HG03342 (cell line): ENCODE measurements around the gene CSNK2A3.
"Not testable (repeated sequence)": the region's sequence is repeated elsewhere in the genome, so short reads cannot be mapped to it uniquely, and the experiment has no call there.

ENCODE experiments used
- ATAC-seq: cut with Tn5 transposase; IDR thresholded peaks from one replicate; pipeline ENCODE4 v1.9.1; 2021; ENCODE audit warnings: mild to moderate bottlenecking, moderate library complexity; ENCODE audit not compliant: unreplicated experiment

The CSNK2A3 gene

DNA sequence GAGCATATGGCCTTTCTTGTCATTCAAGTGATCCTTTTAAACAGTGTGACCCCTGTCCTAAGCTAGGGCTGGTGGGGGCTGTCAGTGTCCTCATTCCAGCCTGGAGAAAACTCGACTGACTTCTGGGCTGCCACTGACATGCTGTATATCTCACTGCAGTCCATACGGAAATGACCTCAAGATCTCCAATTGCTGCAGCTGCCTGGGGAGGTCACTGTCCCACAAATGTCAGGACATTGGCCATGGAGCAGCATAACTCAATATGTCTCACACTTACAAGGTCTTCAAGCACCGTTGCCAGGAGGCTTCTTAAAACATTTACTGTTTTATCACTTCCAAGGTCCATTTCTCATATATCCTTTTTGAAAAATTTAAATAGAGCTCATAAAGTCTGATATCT, 27.8 kb upstream of the CSNK2A3 start:
- no peak for ATAC-seq

DNA sequence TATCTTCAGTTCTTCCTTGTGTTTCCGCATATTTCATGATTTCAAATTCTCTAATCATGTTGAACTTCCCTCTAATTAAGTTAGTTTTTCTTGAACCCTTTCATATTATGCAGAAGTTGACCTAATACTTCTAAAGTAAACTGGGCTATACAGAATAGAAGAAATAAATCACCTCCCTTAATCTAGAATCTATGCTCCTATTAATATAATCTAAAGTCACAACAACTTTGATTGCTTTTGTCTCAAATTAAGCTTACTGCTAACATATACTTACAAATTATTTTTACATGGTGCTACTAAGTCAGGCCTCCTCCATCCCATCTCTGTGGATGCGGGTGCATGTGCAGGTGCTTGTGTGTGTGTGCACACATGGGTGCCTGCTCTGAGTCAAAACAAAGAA, 27.3 kb upstream of the CSNK2A3 start:
- ATAC-seq, result no peak

DNA sequence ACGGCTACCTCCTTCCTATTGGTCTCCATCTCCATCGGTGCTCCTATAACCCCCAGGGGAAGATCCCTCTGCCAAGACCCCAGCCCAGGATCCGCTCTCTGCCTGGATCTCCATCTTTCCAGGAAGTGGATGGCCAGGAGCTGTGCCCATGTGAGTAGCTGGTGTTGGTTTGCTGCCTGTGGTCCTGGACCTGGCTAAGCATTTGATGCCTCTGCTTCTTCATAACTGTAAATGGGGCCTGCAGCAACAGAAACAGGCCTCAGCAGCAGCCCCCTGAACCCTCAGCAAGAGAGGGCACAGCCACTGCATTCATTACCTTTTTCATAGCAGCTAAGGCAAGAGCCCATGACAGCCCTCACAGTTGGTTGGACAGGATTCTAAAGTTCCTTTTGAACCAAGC, 26.6 kb upstream of the CSNK2A3 start:
- no peak for ATAC-seq

DNA sequence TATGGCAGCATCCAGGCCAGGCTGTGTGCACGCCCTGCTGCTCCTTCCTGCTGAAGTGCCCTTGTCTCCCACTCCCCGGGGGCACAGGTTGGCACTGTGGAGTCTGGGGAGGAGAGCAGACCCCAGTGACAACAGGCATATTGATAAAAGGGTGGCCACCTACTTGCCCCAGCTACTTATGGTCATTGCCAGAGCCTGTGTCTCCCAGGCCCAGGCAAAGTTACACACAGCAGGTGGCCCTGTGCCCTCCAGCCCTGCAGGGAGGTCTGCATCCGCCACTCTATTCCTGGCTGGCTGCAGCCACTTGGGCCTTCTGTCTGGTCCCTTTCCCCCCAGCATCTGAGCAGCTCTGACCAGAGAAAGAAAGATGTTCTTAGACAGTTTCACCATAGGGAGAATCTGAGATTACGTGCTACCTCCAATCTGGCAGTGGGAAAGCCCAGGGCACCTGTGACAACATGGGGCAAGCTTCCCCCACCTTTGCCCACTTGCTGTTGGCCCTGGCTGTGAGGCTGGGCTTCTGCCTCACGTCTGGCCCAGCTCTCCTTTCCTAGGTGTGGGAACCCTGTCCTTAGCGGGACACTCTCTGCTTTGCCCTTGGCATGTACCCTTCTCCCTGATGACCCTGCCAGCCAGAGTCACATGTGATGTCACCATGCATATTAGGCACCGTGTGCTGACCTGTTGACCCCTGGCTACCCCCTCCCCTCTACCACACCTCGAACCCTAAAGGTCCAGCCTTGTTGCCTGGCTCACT, 25.3 kb upstream of the CSNK2A3 start:
- no peak for ATAC-seq

DNA sequence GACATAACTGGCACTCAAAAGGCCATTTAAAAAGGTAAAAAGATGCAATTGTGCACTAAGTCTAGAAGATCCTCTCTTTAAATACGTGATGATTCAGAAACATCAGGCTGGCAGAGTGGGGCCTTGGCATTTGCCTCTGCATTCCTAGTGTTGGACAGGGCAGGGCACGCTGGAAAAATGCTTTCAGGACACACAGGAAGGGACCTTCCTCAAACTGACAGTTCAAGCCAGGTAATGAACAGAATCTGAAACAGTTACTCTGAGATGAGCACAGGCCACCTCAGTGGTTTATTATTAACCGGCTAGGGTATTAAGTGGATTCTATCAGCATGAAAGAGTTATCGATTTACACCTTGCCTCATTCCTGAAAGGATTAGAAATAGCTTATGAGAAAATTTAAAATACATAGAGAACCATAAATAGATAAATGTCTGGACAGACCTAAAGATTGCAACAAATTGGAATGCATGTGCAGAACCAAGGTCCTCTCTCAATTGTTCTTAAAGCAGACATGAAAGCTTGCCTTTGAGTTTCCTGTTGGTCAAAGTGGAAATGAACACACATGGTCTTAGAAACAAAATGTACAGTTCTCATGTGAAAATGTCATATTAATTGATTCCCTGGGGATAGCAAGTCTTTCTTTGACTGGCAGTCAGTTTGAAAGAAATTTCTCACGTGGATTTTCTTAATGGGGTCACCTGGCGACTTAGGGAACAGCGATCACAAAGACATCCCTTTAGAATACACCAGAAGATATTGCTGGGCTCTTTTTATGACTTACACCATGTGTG, 21.5 kb upstream of the CSNK2A3 start:
- peak; percentile 53 for ATAC-seq

DNA sequence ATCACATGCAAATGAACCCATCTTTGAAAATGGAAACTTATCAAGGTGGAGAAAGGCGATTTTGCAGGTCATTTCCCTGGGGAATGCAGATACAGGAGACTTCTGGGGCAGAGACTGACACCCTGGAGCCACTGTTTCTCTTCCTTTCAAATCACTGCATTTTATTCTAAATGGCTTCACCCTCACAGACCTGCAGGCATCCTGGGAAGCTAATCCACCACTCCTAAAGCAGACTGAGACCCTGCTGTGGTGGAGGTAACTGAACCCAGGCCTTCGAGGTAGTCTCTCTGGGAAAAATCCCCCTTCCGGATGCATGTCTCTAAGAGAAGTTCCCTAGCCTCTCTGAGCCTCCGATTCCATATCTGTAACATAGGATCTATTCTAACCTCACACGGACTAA, 20.9 kb upstream of the CSNK2A3 start:
- no peak for ATAC-seq

DNA sequence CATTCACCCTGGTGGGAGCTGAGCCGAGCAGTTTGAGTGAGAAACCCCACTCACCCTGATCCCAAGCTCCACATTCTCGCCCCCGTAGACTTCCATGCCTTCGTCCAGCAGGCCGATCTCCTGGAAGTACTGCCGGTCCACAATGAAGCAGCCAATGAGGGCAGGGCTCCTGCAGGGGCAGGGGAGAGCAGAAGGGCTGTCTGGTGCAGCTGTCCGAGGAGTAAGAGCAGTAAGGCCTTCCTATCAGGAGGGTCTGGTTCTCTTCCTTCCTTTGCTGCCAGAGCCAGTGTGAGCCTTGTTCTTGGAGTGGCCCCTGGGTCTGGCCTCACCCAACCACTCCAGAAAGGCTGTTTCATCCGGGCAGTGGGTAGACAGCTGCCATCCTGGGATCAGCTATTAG, 19.4 kb upstream of the CSNK2A3 start:
- ATAC-seq, result no peak

DNA sequence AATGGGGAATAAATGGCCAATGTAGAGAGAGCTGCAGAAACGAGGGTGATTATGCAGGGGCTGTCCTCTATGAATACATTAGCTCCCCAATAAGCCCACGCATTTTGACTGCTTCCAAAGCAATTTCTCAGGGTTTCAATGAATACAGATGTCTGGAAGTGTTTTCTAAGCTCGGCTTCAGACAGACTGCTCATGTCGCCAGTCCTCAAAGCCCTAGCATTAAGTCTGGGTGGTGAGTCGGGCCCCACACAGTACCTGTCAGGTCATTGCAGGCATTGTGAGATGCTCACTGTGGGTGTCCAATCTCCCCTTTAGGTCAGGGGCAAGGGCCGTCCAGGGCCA, 17.9 kb upstream of the CSNK2A3 start:
- ATAC-seq, result no peak

DNA sequence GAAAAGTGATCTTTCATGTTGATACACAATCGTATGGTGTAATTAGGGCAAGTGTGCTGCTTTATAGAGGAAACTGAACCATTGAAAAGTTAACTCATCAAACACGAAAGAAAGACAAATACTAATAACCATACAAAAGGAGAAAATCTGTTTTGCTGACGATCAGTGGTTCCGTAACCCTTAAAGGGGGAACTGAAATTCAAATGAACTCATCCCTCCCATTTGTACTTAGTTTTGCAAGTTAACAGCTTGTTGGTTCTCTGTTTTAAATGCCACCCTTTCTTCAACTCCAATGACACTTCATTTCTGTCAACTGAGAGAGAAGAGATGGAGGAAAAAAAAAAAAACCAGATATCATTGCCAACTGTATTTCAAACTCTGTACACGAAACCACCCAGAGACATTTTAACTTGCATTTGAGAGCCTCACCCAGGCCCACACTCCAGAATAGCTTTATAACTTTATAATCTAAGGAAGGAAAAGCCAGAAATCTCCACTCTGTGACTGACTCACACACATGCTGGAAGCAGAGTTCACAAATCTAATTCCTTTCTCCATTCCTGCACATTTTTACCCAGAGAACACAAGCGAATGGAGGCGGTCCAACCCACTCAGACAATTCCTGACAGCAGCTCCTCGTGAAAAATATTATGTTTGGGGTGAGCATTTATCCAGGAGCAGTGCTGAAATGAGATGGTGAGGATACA, 17.4 kb upstream of the CSNK2A3 start:
- ATAC-seq, result no peak

DNA sequence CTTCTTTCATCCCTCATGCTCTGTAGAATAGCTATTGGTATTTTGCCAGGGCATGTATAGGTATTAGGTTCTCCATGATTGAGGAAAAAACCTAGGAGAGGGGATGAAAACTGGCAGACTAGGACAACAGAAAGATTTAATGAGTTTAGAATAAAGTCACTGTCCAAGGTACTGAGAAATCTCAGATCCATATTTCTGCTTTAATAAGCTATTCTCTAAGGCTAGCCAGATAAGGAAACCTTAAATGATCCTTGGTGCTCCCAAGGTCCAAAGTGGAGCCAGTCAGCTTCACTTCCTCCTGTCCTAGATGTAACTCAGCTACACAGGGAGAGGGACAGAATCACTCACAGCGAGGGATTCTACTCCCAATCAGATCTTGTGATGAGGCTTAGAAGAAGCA, 13.7 kb upstream of the CSNK2A3 start:
- ATAC-seq, result no peak

DNA sequence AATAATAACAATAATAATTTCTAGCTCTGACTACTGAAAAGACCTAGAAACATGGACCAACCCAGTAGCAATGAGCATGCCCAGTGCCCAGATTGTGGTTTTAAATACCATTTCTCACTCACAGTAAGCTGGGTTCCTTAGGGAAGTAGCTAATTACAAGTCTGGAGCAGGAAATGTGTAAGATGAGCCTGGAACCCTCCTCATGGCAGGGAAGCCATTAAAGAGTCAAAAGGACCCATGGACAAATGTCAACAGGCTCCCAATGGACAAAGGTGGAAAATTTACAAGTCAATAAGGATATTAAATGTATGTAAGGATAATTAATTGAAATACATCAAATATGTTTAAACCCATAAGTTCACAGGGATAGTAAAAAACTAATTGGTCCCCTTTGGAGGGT, 10.6 kb upstream of the CSNK2A3 start:
- ATAC-seq, result no peak

DNA sequence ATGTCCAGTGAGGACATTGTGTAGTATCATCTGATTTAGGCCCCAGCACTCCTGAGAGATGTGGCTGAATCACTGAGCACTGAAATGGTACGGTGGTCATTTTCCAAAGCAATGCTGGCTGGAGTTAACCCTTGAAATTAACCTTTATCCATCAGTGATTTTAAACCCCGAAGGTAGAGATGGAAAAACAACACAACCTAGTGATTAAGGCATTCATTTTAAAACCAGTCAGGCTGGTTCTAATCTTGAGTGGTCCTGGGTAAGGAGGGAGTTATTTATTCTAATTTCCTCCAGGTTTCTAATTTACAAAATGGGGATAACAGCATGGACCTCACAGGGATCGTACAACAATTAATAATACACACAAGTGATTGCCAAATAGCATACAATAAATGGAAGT, 6.6 kb upstream of the CSNK2A3 start:
- no peak for ATAC-seq

DNA sequence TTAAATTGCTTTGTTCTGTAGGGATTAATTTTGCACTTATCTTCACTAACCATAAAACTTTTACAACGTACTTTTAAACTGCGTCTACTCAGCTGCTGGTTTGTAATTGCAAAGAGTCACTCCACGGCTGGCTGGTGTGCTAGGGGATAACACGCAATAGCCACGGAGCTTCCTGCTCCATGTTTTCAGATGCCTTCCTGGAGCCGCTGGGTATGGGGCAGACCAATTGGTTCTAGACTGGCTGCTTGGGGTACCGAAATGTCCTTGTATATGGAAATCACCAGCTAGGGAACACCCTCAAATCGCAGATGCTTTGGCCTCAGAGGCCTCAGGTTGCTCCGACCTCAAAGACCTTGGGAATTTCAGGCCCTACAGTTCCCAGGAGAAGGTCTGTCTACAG, 3.8 kb upstream of the CSNK2A3 start:
- no peak for ATAC-seq

DNA sequence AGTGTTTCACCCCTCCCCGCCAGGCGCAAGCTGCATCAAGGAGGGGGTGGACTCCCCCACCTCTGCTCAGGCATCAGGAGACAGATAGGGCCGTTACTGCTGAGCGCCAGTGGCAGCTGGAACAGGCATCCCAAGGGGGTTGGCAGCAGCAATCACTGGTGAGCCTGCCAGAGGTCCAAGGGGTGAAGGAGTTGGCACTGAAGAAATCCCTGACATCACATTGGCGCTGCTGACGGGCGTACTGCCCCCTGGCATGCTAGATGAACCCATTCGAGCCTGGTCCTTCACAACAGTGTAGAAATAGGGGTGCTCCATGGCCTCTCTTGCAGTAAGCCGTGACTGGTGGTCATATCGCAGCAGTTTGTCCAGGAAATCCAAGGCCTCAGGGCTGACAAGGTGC, 1.2 kb downstream of the CSNK2A3 start:
- ATAC-seq, result not testable (repeated sequence)

DNA sequence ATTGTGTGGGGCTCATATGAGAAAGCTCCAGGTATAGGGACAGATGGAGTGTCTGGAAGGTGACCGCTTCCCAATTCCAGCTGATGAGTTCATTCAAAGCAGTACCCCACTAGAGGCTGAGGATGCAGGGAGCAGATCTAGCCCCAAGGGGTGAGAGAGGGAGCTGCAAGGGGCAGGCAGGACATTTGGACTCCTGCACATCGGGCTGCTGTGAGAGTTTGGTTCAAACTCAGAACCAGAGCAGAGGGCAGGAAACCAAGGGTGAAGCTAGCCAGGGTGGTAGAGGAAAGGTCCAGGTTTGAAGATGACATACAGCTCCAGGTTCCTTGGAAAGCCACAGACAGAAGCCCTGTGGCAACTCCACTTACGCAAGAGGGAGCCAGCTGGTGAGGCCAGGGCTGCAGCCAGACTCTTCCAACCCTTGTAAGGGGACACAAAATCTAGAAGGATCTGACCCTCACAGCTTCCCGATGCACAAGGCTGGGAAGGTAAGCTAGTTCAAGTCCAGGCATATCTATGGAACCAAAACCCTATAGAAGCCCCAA, 1.9 kb downstream of the CSNK2A3 start:
- ATAC-seq, result no peak

DNA sequence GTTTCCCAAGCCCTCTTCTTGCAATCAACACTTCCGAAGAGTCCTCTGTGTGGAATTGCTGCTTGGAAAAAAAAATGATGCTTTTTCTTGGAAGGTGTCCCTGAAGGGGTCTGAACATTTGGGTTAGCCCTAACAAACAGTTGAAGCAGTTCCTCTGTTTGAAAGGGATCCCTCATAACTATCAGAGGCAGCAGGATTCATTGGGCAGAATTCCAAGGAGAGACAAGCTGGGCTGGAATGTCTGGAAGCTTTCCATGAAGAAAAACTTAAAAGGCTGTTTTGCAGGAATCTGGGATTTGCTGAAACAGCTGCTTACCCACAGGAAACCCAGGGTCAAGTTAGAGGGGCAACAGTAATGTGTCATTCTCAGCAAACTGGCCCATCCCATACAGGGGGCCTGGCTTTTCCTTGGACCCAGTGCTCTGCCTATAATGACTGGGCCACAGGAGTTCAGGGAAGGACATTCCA, 3.1 kb downstream of the CSNK2A3 start:
- ATAC-seq, result no peak

DNA sequence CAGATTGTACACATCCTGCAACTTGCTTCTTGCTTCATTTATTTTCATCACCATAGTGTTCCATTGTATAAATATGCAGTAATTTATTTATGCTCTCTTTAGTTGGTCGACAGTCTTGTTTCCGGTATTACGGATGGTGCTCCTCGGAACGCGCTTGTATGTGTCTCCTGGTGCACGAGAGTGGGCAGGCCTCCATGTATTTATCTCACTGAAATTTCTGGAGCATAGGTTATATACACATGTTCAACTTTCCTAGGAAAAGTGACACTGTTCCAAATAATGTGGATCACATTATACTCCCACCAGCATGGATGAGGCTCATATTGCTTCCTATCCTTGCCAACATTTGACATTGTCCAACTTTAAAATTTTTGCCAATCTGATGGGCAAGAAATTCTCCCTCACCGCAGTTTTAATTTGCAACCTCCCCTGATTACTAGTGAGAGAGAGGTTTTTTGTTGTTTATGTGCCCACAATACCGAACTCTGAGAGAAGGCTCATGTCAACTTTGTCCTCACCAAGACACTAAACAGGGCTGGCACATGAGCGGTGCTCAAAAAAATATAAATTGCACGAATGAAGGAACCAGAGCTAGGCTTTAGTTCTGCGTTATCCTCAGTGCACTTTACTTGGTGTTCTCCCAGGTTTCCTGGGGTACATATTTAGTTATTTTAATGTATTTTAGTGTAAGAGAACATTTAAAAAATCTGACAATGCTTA, 3.8 kb downstream of the CSNK2A3 start:
- no peak for ATAC-seq

DNA sequence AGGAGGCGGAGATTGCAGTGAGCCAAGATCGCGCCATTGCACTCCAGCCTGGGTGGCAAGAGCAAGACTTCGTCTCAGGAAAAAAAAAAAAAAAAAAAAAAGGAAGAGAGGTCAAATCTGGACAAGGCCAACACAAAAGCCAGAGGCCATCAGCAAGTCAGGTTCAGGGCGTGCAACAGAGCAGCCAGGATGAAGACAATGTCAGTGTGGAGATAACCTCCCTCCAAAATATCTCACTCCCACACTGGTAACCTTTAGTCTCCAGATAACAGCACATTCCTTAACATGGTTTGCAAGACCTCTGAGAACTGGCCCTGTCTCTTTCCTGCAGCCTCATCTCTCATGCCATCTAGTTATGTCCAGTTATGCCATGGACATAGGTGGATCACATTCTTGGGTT, 4.7 kb downstream of the CSNK2A3 start:
- no peak for ATAC-seq

DNA sequence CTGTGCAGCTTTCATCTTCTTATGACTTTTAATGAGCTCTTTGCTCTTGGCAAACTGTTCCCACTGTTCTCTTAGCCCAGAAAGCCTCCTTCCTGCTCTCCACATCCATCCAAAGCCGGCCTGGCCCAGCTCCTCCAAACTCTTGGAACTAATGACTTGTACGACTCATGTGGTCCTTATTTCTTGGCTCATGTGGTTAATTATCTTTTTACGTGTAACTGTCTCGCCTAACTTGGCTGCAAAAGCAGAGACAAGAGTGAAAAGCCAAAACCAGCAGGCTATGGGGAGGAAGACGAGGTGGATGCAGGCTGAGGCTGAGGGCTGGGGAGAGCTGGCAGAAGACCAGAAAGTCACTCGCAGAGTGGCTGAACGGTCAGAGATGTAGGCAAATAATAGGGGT, 5.5 kb downstream of the CSNK2A3 start:
- ATAC-seq, result no peak

DNA sequence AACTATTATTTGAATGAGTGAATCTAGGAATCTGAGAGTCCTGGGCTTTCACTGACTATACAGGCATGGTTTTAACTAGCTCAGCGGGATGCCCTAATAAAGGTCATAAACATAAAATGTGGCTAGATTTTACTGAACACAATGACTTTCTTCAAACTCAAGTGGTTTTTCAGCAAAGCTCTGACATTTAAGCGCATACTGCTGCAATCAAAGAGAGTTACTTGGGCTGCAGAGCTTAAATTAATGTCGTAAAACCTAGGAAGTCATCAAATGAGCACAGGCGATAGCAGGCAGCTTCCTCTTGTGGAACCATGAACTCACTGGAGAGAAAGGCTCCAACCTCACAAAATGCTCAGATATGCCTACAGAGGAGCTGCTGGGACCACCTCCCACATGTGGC, 6.7 kb downstream of the CSNK2A3 start:
- ATAC-seq, result no peak

DNA sequence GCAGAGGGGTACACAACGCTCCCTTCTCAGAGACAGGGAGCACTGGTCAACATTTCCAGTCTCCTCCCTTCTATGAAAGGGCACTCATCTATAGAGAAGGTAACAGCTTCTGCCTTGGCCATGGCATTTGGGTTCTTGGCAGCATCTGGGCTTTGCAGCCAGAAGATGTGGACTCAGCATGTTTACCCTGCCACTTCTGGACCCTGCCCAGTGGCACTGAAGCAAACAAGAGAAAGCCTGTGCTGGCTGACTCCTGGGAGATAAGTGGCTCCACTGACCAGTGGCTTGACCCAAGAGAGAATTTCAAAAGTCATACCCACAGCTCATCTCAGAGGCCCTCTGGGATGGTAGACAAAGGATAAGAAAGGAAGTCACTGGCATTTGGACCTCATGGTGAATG, 8.0 kb downstream of the CSNK2A3 start:
- no peak for ATAC-seq
